ENCODE measurements around the gene MORN5. TPM values are rescaled to one million over a fixed set of nuclear protein-coding genes. Genes with fewer than 3 reads are reported as not detected.

MORN5 gene
- total RNA-seq, 4 donors from 2014 or later: not detected

DNA sequence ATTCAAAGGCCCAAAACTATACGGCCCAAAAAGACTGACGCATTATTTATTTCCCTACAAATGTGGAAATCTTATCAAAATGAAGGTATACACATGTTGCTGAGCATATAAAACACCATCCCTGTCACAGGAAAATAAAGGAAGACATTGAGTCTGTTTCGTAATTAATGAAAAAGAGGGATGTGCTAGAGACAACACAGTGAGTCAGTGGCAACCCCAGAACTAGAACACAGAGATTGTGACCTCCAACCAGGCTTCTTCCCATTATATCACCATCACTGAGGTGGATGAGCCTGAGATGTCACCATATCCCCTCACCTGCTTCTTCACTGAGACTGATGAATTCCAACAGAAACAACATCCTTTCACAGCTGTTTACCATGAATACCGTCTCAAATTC lies 3.9 kb upstream of the MORN5 start:
- WGBS, 2 donors: 83 to 86% methylated on average over 4 of the region's 4 CpGs
- no peak overlapping the region for H3K4me3 ChIP-seq (ENCODE audit: low read depth, poor library complexity, severe bottlenecking)
- intact Hi-C loops (cut with DNase I; ENCODE audit: low total_unique reads): no loop called here
- no peak for DNase-seq (ENCODE audit: low spot score in 2 of 2)
- no peak for TF ChIP-seq POLR2A (IDR thresholded peaks at IDR 0.05)
- TF ChIP-seq CTCF (IDR thresholded peaks at IDR 0.05): no peak

DNA sequence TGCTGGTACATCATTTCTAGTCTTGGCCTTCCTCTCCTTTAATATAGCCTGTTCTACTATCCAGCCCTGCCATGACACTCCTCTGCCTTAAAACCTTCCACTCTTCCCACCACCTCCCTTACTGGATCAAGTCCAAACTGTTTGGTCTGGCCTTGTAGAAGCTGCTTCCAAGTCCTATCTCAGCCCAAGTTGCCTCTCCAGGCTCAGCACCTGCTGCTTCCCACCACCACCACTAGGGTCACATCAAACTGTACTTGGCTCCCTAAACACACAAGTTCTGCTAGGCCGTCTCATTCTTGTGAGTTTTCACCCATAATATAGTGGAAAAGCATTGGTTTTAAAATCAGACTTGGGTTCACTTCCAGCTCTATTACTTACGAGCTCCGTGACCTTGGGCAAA lies 1.5 kb upstream of the MORN5 start:
- intact Hi-C loops (cut with DNase I; ENCODE audit: low total_unique reads): no loop called here
- no peak overlapping the region for H3K4me3 ChIP-seq (ENCODE audit: low read depth, poor library complexity, severe bottlenecking)
- DNase-seq (ENCODE audit: low spot score in 2 of 2): no peak
- WGBS, 2 donors: 76 to 79% methylated on average over 3 of the region's 3 CpGs
- TF ChIP-seq POLR2A (IDR thresholded peaks at IDR 0.05) (no peak), CTCF (IDR thresholded peaks at IDR 0.05) (no peak)

GRCh38 chr9:122159925-122160246 lies 178 bp downstream of the MORN5 start:
- no peak for DNase-seq (ENCODE audit: low spot score in 2 of 2)
- WGBS, 2 donors: 24 to 35% methylated on average over 6 of the region's 6 CpGs
- no peak for TF ChIP-seq POLR2A (IDR thresholded peaks at IDR 0.05)
- no peak for TF ChIP-seq CTCF (IDR thresholded peaks at IDR 0.05)
- H3K4me3 ChIP-seq (ENCODE audit: low read depth, poor library complexity, severe bottlenecking): peak overlapping the region; percentile 90
- intact Hi-C loops (cut with DNase I; ENCODE audit: low total_unique reads): no loop called here

DNA sequence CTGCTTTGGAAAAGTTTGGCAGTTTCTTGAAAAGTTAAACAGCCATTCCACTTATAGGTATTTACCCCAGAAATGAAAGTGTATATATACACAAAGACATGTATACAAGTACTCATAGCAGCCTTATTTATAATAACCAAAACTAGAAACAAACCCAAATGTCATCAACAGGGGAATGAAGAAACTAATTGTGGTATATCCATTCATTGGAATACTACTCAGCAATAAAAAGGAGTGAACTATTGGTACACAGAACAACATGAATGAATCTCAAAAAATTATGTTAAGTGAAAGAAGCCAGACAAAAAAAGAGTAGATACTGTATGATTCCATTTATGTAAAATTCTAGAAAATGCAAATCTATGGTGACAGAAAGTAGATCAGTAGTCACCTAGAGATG lies 2.7 kb downstream of the MORN5 start:
- TF ChIP-seq POLR2A (IDR thresholded peaks at IDR 0.05) (no peak), CTCF (IDR thresholded peaks at IDR 0.05) (no peak)
- intact Hi-C loops (cut with DNase I; ENCODE audit: low total_unique reads): no loop called here

DNA sequence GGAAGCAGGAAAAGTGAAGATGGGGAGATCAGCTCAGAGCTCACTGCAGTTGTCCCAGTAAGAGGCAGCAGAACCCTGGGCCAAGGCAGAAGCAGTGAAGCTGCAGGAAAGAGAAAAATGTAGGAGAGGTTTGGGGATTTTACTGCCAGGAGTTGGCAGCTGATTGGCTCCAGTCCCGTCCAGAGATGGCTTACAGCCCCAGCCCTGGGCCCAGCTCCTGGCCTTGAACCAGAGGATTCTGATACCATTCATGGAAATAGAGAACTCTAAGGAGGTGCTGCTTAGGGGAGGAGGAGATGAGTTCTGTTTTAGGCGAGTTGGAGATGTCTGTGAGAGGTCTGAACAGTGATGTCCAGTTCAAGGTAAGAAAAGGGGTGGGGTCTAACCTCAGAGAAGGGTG lies 4.6 kb downstream of the MORN5 start:
- intact Hi-C loops (cut with DNase I; ENCODE audit: low total_unique reads): no loop called here
- H3K4me3 ChIP-seq (ENCODE audit: low read depth, poor library complexity, severe bottlenecking): no peak overlapping the region
- WGBS, 2 donors: 22 to 28% methylated on average over 2 of the region's 2 CpGs
- TF ChIP-seq POLR2A (IDR thresholded peaks at IDR 0.05): no peak
- TF ChIP-seq CTCF (IDR thresholded peaks at IDR 0.05): no peak
- DNase-seq (ENCODE audit: low spot score in 2 of 2): no peak

More for the DNA sequence above, 2.7 kb downstream of the MORN5 start:
- no peak overlapping the region for H3K4me3 ChIP-seq (ENCODE audit: low read depth, poor library complexity, severe bottlenecking)
- DNase-seq (ENCODE audit: low spot score in 2 of 2): no peak

DNA sequence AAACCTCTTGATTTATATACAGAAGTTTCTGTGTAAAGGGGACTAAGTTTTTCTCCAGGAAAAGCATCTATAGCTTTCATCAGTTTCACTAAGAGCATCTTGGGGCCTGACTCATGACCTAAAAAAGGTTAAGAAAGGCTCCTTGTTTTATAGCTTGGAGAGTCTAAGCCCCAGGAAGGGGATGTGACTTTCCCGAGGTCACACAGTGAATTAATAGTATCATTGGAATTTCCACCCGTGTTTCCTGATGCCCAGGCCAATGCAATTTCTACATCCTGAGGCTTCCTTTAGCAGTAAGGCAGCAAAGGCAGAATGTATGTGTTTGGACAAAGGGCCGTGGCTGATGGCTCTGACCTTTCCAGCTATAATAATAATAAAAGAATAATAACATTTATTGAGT lies 8.6 kb downstream of the MORN5 start:
- intact Hi-C loops (cut with DNase I; ENCODE audit: low total_unique reads): no loop called here
- no peak for TF ChIP-seq CTCF (IDR thresholded peaks at IDR 0.05)
- no peak for TF ChIP-seq POLR2A (IDR thresholded peaks at IDR 0.05)
- H3K4me3 ChIP-seq (ENCODE audit: low read depth, poor library complexity, severe bottlenecking): no peak overlapping the region
- WGBS, 2 donors: 66 to 67% methylated on average over 3 of the region's 3 CpGs
- no peak for DNase-seq (ENCODE audit: low spot score in 2 of 2)

Data from lower leg skin (tissue), 4 donors.